Measurements from ENCODE around the gene PLAU.

PLAU gene

DNA sequence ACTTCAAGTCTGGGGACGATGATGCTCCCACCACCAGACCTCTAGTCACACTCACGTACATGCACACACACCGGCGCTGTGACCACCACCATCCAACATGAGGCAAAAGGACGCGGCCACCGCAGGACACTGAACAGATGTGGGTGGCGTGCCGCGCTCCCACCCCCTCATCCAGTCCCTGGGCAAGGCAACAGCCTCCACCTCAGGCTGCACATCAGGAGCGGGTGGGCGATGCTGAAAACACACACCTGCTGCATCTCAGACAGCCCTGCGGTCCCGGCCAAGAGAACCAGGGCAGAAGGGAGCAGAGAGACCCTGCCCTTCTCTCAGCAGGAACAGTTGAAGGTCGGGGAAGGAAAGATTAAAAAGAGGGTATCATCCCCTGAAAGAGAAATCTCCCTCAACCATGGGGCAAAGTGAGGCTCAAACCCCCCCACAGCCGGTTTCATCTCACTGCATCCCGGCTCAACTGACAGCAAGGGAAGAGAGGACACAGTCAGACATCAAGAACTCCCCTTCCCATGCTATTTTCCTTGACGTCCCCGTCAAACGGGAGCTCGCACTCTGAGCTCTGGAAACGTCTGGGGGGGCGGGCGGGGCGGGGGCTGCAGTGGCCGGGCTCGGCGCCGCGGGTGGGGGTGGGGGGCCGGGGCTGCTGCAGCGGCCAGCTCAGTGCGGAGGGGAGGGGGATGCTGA lies 37.6 kb upstream of the PLAU start:
- Histone ChIP-seq H3K27ac (ENCODE audit: low read length, poor library complexity, severe bottlenecking) (no peak overlapping the region), H3K27me3 (ENCODE audit: control insufficient read depth in 1 of 2, insufficient read depth in 1 of 2, low read length in 2 of 2) (no peaks in the 10 kb centered on the region), H3K4me1 (ENCODE audit: control insufficient read depth, insufficient read depth, low read depth, low read length) (peaks cover 14% of the 10 kb centered on the region)

DNA sequence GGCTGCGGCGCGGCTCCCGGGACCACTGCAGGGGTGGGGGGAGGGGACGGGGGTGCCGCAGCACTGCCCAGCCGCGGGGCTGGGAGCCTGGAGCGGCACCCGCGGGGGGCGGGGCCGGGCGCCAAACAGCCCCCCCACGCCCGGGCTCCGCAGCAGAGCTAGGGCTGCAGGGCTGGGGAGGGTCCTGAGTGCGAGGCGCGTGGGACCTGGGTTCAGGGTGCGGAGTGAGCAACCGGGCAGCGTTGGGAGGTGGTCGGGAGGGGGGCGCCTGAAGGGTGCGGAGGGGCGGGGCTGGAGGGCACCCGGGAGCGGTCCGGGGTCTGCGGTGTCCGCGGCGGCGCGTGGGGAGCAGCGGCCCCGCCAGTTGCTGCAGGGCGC lies 37.1 kb upstream of the PLAU start:
- no peaks in the 10 kb centered on the region for H3K9me3 ChIP-seq (ENCODE audit: control insufficient read depth, low read length)
- H3K27me3 ChIP-seq (ENCODE audit: control insufficient read depth in 1 of 2, insufficient read depth in 1 of 2, low read length in 2 of 2), result no peaks in the 10 kb centered on the region
- peak overlapping the region in 1 of 2 experiments; percentile 94 for H3K4me3 ChIP-seq (ENCODE audit: insufficient read depth in 1 of 2, low read depth in 1 of 2, low read length in 2 of 2)
- no peak overlapping the region for H4K8ac ChIP-seq (ENCODE audit: low read length)
- DNase-seq, result no peak
- H3K4me1 ChIP-seq (ENCODE audit: control insufficient read depth, insufficient read depth, low read depth, low read length), result peaks cover 14% of the 10 kb centered on the region
- no peak overlapping the region for H2BK5ac ChIP-seq (ENCODE audit: low read depth, low read length, poor library complexity, severe bottlenecking)
- H3K14ac ChIP-seq (ENCODE audit: low read length in 2 of 2), result no peak overlapping the region
- no peak overlapping the region for H3K9ac ChIP-seq (ENCODE audit: low read length)
- H2AK5ac ChIP-seq (ENCODE audit: low read length, severe bottlenecking), result no peak overlapping the region
- H2BK120ac ChIP-seq (ENCODE audit: low read depth, low read length), result no peak overlapping the region
- H3K79me1 ChIP-seq (replicated peaks; ENCODE audit: low read length, poor library complexity, severe bottlenecking), result peaks cover 22% of the 10 kb centered on the region
- H3K23ac ChIP-seq (ENCODE audit: low read length in 2 of 2), result no peak overlapping the region
- peak overlapping the region in 1 of 2 experiments; percentile 16 for H2BK12ac ChIP-seq (ENCODE audit: low read length in 2 of 2)
- H2BK15ac ChIP-seq (ENCODE audit: low read depth, poor library complexity, severe bottlenecking), result peak overlapping the region; percentile 34
- no peak overlapping the region for H3K27ac ChIP-seq (ENCODE audit: low read length, poor library complexity, severe bottlenecking)
- peak overlapping the region in 1 of 2 experiments; percentile 87 for H3K18ac ChIP-seq (ENCODE audit: low read depth in 1 of 2, low read length in 2 of 2)
- no peak overlapping the region for H3K4ac ChIP-seq (ENCODE audit: low read depth in 1 of 2, low read length in 2 of 2)
- no peak overlapping the region for H4K91ac ChIP-seq (ENCODE audit: low read length)
- H3K4me2 ChIP-seq (ENCODE audit: low read length, poor library complexity, severe bottlenecking), result peak overlapping the region; percentile 79
- H2AFZ ChIP-seq (ENCODE audit: low read depth, low read length), result no peak overlapping the region
- under 1% methylated on average over 28 of the region's 39 CpGs for WGBS
- H3K36me3 ChIP-seq (ENCODE audit: control insufficient read depth in 1 of 2, insufficient read depth in 2 of 2, low read depth in 1 of 2, low read length in 2 of 2), result peaks cover 34 to 37% of the 10 kb centered on the region in 2 experiments

More for the DNA sequence above, 37.6 kb upstream of the PLAU start:
- Histone ChIP-seq H2BK120ac (ENCODE audit: low read depth, low read length) (no peak overlapping the region), H3K23ac (ENCODE audit: low read length in 2 of 2) (no peak overlapping the region), H4K91ac (ENCODE audit: low read length) (peak overlapping the region; percentile 43), H2AK5ac (ENCODE audit: low read length, severe bottlenecking) (no peak overlapping the region), H2BK5ac (ENCODE audit: low read depth, low read length, poor library complexity, severe bottlenecking) (no peak overlapping the region), H3K79me1 (replicated peaks; ENCODE audit: low read length, poor library complexity, severe bottlenecking) (peaks cover 25% of the 10 kb centered on the region), H3K4me3 (ENCODE audit: insufficient read depth in 1 of 2, low read depth in 1 of 2, low read length in 2 of 2) (peak overlapping the region; percentile 80 to 94), H2BK12ac (ENCODE audit: low read length in 2 of 2) (no peak overlapping the region), H3K36me3 (ENCODE audit: control insufficient read depth in 1 of 2, insufficient read depth in 2 of 2, low read depth in 1 of 2, low read length in 2 of 2) (peaks cover 40 to 42% of the 10 kb centered on the region in 2 experiments), H3K9me3 (ENCODE audit: control insufficient read depth, low read length) (no peaks in the 10 kb centered on the region), H2AFZ (ENCODE audit: low read depth, low read length) (no peak overlapping the region), H3K14ac (ENCODE audit: low read length in 2 of 2) (no peak overlapping the region), H4K8ac (ENCODE audit: low read length) (no peak overlapping the region), H3K9ac (ENCODE audit: low read length) (peak overlapping the region; percentile 81), H3K4me2 (ENCODE audit: low read length, poor library complexity, severe bottlenecking) (peak overlapping the region; percentile 79), H3K4ac (ENCODE audit: low read depth in 1 of 2, low read length in 2 of 2) (no peak overlapping the region), H3K18ac (ENCODE audit: low read depth in 1 of 2, low read length in 2 of 2) (no peak overlapping the region), H2BK15ac (ENCODE audit: low read depth, poor library complexity, severe bottlenecking) (no peak overlapping the region)
- 75% methylated on average over 16 of the region's 33 CpGs for WGBS
- no peak for DNase-seq

DNA sequence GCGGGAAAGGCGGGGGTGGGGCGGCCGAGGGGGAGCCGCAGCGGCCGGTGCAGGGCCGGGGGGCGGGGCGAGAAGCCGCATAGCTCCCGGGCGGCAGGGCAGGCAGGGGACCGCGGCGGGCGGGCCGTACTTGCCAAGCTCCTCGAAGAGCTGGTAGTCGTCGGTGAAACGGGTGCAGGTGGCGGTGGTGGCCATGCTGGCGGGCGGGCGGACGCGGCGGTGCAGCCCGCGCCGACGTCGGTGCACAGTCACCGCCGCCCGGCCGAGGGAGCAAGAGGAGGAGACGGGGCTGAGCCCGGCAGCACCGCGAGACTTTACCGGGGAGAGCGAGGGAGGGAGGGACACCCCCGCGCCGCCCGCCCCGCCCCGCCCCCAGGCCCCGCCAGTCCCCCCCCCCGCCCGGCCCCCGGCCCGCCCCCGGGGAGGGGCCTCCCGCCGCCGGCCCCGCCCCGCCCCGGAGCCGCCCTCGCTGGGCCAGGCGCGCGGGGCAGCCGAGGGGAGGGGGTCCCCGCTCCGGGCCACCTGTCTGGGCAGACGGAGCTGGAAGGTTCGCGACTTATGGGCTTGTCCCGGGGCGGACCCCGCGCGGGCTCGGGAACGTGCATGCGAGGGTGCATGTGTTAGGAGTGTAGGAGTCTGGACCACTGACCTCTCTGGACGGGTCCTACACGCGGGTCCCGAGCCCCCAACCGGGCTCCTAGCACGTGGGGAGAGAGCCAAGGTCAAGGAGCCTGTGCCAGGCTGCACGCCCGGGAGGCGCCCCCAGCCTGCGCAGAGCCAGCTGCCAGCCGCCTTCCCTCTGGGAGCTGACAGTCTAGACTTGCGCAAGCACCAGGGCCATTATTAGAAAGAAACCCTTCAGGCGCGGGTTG lies 36.4 kb upstream of the PLAU start, which contains the start of gene CAMK2G:
Gene CAMK2G, minus strand, starts transcription at position 289 of the 872 bp plus-strand sequence. Its CDS starts 94 bp downstream, at position 195.
- H3K23ac ChIP-seq (ENCODE audit: low read length in 2 of 2), result no peak within 1 kb of the TSS
- H2BK12ac ChIP-seq (ENCODE audit: low read length in 2 of 2), result peak within 1 kb of the TSS in 1 of 2 experiments; percentile 45
- H2BK5ac ChIP-seq (ENCODE audit: low read depth, low read length, poor library complexity, severe bottlenecking), result no peak within 1 kb of the TSS
- peak within 1 kb of the TSS; percentile 81 for H3K9ac ChIP-seq (ENCODE audit: low read length)
- no peak within 1 kb of the TSS for H2AK5ac ChIP-seq (ENCODE audit: low read length, severe bottlenecking)
- peaks cover 16% of the 10 kb centered on the region for H3K79me1 ChIP-seq (replicated peaks; ENCODE audit: low read length, poor library complexity, severe bottlenecking)
- H3K36me3 ChIP-seq (ENCODE audit: control insufficient read depth in 1 of 2, insufficient read depth in 2 of 2, low read depth in 1 of 2, low read length in 2 of 2), result peaks cover 29 to 30% of the 10 kb centered on the region in 2 experiments
- H2BK120ac ChIP-seq (ENCODE audit: low read depth, low read length), result no peak within 1 kb of the TSS
- peak within 1 kb of the TSS; percentile 34 for H2BK15ac ChIP-seq (ENCODE audit: low read depth, poor library complexity, severe bottlenecking)
- 10% methylated on average over 26 of the region's 95 CpGs for WGBS
- H2AFZ ChIP-seq (ENCODE audit: low read depth, low read length), result peak within 1 kb of the TSS; percentile 72
- H3K4me2 ChIP-seq (ENCODE audit: low read length, poor library complexity, severe bottlenecking), result peak within 1 kb of the TSS; percentile 94
- no peaks in the 10 kb centered on the region for H3K27me3 ChIP-seq (ENCODE audit: control insufficient read depth in 1 of 2, insufficient read depth in 1 of 2, low read length in 2 of 2)
- H3K18ac ChIP-seq (ENCODE audit: low read depth in 1 of 2, low read length in 2 of 2), result peak within 1 kb of the TSS; percentile 68 to 87
- peak within 1 kb of the TSS; percentile 36 for H4K91ac ChIP-seq (ENCODE audit: low read length)
- H3K9me3 ChIP-seq (ENCODE audit: control insufficient read depth, low read length), result no peaks in the 10 kb centered on the region
- peaks cover 14% of the 10 kb centered on the region for H3K4me1 ChIP-seq (ENCODE audit: control insufficient read depth, insufficient read depth, low read depth, low read length)
- DNase-seq, result peak; percentile 88
- peak within 1 kb of the TSS; percentile 81 to 94 for H3K4me3 ChIP-seq (ENCODE audit: insufficient read depth in 1 of 2, low read depth in 1 of 2, low read length in 2 of 2)
- H3K27ac ChIP-seq (ENCODE audit: low read length, poor library complexity, severe bottlenecking), result no peak within 1 kb of the TSS
- peak within 1 kb of the TSS; percentile 67 to 79 for H3K4ac ChIP-seq (ENCODE audit: low read depth in 1 of 2, low read length in 2 of 2)
- H4K8ac ChIP-seq (ENCODE audit: low read length), result no peak within 1 kb of the TSS
- peak within 1 kb of the TSS in 1 of 2 experiments; percentile 63 for H3K14ac ChIP-seq (ENCODE audit: low read length in 2 of 2)

DNA sequence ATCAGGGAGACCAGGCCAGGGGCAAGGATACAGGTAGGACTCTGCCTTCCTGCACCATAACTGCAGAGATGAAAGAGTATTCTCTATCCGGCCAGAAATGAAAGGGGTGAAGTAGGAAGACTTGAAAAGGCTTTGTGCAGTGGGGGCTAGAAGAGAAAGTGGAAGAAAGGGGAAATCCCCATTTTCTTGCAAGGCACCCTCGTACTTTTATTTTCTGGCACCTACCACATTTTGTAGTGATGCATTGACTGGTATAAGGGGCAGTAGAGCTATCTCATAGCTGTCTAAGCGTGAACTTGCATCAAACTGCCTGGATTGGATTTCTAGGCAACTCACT lies 35.8 kb upstream of the PLAU start:
- Histone ChIP-seq H3K4me2 (ENCODE audit: low read length, poor library complexity, severe bottlenecking) (peak overlapping the region; percentile 27), H3K4me3 (ENCODE audit: insufficient read depth in 1 of 2, low read depth in 1 of 2, low read length in 2 of 2) (peak overlapping the region in 1 of 2 experiments; percentile 81), H3K9me3 (ENCODE audit: control insufficient read depth, low read length) (no peaks in the 10 kb centered on the region), H3K18ac (ENCODE audit: low read depth in 1 of 2, low read length in 2 of 2) (no peak overlapping the region), H3K27ac (ENCODE audit: low read length, poor library complexity, severe bottlenecking) (no peak overlapping the region), H2BK5ac (ENCODE audit: low read depth, low read length, poor library complexity, severe bottlenecking) (no peak overlapping the region), H3K27me3 (ENCODE audit: control insufficient read depth in 1 of 2, insufficient read depth in 1 of 2, low read length in 2 of 2) (no peaks in the 10 kb centered on the region), H3K9ac (ENCODE audit: low read length) (peak overlapping the region; percentile 62), H2BK15ac (ENCODE audit: low read depth, poor library complexity, severe bottlenecking) (no peak overlapping the region), H2AFZ (ENCODE audit: low read depth, low read length) (no peak overlapping the region), H4K8ac (ENCODE audit: low read length) (no peak overlapping the region), H3K4ac (ENCODE audit: low read depth in 1 of 2, low read length in 2 of 2) (no peak overlapping the region), H3K79me1 (replicated peaks; ENCODE audit: low read length, poor library complexity, severe bottlenecking) (peaks cover 15% of the 10 kb centered on the region), H3K4me1 (ENCODE audit: control insufficient read depth, insufficient read depth, low read depth, low read length) (peaks cover 16% of the 10 kb centered on the region), H3K14ac (ENCODE audit: low read length in 2 of 2) (no peak overlapping the region), H2BK12ac (ENCODE audit: low read length in 2 of 2) (no peak overlapping the region), H2BK120ac (ENCODE audit: low read depth, low read length) (no peak overlapping the region), H3K36me3 (ENCODE audit: control insufficient read depth in 1 of 2, insufficient read depth in 2 of 2, low read depth in 1 of 2, low read length in 2 of 2) (peaks cover 24 to 28% of the 10 kb centered on the region in 2 experiments), H2AK5ac (ENCODE audit: low read length, severe bottlenecking) (no peak overlapping the region), H4K91ac (ENCODE audit: low read length) (no peak overlapping the region), H3K23ac (ENCODE audit: low read length in 2 of 2) (no peak overlapping the region)
- no peak for DNase-seq
- 91% methylated on average over 2 of the region's 3 CpGs for WGBS
